NCI-H69 (cell line): ENCODE results near the gene ARHGAP5.
A peak's percentile ranks its signal among the peaks of the same experiment; 100 is the strongest.

ENCODE experiments used
- DNase-seq: peaks from one replicate; lab custom pipeline; 2025; lab: John Stamatoyannopoulos, UW

Gene ARHGAP5, protein sequence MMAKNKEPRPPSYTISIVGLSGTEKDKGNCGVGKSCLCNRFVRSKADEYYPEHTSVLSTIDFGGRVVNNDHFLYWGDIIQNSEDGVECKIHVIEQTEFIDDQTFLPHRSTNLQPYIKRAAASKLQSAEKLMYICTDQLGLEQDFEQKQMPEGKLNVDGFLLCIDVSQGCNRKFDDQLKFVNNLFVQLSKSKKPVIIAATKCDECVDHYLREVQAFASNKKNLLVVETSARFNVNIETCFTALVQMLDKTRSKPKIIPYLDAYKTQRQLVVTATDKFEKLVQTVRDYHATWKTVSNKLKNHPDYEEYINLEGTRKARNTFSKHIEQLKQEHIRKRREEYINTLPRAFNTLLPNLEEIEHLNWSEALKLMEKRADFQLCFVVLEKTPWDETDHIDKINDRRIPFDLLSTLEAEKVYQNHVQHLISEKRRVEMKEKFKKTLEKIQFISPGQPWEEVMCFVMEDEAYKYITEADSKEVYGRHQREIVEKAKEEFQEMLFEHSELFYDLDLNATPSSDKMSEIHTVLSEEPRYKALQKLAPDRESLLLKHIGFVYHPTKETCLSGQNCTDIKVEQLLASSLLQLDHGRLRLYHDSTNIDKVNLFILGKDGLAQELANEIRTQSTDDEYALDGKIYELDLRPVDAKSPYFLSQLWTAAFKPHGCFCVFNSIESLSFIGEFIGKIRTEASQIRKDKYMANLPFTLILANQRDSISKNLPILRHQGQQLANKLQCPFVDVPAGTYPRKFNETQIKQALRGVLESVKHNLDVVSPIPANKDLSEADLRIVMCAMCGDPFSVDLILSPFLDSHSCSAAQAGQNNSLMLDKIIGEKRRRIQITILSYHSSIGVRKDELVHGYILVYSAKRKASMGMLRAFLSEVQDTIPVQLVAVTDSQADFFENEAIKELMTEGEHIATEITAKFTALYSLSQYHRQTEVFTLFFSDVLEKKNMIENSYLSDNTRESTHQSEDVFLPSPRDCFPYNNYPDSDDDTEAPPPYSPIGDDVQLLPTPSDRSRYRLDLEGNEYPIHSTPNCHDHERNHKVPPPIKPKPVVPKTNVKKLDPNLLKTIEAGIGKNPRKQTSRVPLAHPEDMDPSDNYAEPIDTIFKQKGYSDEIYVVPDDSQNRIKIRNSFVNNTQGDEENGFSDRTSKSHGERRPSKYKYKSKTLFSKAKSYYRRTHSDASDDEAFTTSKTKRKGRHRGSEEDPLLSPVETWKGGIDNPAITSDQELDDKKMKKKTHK (N-terminal part only)

DNA sequence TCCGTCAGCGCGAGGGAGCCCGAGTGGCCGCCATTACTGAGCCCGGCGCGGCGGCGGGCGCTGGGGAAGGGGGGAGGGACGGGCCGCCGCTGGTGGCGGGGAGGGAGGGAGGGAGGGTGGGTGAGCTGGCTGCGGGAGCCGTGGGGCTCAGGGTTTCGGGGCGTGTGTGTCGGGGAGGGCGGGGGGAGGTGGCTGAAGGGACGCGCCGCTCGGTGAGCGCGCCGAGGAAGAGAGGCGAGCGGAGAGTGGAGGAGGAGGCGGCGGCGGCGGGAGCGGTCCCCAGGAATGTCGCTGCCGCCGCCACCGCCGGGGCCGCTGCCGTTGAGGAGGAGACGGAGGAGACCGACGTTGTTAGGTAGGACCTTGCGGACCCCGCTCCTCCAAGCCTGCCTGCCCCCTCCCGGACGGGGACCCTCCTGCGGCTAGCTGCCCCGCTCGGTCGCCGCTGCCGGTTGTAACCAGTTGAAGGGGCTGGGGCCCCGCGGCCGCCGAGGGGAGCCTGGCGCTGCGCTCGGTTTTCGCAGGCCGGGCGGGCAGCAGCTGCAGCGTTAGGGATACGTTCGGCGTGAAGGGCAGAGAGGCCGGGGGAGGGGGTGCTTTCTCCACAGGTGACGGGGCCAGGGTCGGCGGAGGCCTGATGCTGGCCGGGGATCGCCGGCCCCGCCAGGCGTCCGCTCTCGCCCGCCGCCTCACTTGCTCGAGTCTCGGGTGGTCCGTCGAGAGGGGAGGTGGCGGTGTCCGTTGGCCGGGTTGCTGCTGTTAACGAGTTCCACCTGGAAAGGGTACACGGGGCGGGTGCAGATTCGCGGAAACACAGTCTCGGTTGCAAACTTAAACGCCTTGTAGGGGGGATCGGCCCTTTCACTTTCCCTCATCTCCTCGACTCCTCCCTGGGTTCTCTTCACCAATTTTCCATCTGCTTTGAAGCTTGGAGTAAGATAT, at the start of gene ARHGAP5:
ARHGAP5 (plus strand) TSS at position 224 of the 942 bp plus-strand sequence. CDS start 13,366 bp downstream, outside the sequence.
- DNase-seq = peak; percentile 87

GRCh38 chr14:32028599-32028998, 48.5 kb upstream of the ARHGAP5 start:
- no peak for DNase-seq

DNA sequence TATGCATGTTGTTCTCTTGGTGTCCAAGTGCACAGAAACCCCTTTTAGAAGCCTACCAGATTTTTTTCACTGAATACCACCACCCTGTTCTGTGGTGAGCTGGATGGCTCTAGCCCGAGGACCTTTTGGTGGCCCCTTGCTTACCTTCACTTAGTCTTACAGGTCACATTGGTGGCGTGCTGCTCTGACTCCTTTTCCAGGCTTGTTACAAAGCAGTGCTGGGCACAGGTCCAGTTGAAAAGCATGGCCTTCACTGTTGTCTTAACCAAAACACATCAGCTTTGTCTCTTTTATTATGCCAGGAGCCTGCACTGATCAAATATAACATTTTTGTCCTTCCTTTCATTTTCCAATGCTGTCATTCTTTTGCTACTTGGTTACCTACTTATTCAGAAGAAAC, 43.6 kb upstream of the ARHGAP5 start:
- no peak for DNase-seq

DNA sequence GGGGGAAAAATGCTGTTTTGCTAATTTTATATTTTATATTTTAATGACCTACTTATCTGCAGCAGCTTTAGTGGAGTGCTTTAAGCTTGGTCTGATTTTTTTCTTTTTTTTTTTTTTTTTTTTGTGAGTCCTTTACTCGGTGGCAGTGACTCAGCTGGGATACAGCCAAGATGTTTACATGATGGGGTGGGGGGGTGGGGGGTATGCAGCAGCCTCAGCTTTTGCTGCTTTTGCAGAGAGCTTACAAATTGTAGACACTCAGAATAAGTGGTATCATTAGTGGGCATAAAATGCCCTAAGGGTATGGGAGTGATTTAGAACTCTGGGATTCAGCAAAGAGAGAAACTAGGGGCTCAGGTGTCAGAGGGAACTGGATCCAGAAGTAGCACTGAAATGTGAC, 38.2 kb upstream of the ARHGAP5 start:
- DNase-seq = peak; percentile 97

DNA sequence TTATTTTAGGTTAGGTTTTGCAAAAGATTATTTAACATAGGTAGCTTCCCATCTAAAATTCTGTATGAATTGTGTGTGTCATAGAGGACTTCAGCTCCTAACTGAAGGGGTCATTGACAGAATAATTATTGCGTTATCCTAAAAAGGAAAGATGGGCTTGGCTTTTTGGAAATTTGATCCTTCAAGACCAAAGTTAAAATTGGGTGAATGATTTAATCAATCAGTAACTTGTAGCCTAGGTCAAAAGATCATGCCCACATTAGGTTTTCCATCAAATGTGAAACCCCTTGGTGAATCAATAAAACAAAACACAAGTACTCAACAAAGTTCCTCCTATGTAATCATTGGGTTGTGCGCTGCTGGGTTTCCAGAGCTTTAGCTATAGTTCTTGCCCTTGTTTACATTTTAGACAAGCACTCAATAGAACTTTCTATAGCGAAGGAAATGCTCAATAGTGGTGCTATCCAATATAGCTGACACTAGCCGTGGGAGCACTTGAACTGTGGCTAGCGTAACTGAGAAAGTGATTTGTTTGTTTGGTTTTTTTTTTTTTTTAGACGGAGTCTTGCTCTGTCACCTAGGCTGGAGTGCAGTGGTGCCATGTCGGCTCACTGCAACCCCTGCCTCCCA, 37.6 kb upstream of the ARHGAP5 start:
- peak; percentile 76 for DNase-seq

DNA sequence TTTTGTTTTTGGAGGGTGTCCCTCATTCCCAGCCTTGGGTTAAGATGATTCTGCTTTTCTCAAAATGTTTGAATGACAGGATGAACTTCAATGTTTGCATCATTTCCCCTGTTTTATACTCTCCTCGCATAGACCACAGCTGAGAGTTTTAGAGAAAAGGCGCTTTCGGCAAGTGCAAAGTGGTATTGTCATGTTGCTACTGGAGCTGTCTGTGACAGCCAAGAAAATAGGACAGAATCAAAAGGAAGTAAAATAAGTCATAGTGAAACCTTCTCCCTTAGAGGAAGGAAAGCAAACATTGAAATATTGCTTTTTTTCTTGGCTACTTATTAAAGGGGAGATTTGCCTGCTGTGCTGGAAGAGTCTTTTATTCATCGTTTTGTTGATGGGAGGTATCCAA, 33.5 kb upstream of the ARHGAP5 start:
- DNase-seq = peak; percentile 57

GRCh38 chr14:32044454-32044853, 32.6 kb upstream of the ARHGAP5 start:
- peak; percentile 95 for DNase-seq

GRCh38 chr14:32047791-32048190, 29.3 kb upstream of the ARHGAP5 start:
- no peak for DNase-seq

- DNase-seq = peak; percentile 75
Observed at GRCh38 chr14:32049361-32050088, 27.6 kb upstream of the ARHGAP5 start.

- peak; percentile 65 for DNase-seq
Observed at GRCh38 chr14:32050878-32051277, 26.2 kb upstream of the ARHGAP5 start.

DNA sequence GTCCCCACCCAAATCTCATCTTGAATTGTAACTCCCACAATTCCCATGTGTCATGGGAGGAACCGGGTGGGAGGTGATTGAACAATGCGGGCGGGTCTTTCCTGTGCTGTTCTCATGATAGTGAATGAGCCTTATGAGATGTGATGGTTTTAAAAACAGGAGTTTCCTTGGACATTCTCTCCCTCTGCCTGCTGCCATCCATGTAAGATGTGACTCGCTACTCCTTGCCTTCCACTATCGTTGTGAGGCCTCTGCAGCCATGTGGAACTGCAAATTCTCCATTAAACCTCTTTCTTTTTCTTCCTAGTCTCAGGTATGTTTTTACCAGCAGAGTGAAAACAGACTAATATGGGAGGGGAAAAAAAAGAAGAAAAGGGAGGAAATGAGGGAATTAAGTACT, 22.6 kb upstream of the ARHGAP5 start:
- no peak for DNase-seq

- DNase-seq = no peak
Observed at GRCh38 chr14:32055175-32055574, 21.9 kb upstream of the ARHGAP5 start.

- no peak for DNase-seq
Observed at GRCh38 chr14:32059702-32060101, 17.4 kb upstream of the ARHGAP5 start.

DNA sequence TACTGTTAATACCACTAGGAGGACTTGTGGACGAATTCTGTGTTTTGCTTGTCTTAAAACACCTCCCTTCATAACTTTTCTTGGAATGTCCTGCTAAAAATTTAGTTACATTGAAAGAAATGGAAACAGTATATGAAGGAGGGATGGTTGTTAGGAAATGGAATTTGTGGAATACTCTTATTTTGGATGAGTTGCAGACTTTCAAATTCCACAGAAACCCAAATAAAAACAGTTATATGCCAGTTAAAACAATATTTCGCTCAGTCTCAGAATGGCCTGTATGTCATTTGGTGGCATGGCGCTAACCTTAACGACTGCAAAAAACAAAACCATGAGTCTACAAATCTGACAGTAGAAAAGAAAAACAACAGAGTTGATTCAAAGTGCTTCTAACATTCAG, 12.2 kb upstream of the ARHGAP5 start:
- no peak for DNase-seq

GRCh38 chr14:32068708-32069107, 8.4 kb upstream of the ARHGAP5 start:
- no peak for DNase-seq

DNA sequence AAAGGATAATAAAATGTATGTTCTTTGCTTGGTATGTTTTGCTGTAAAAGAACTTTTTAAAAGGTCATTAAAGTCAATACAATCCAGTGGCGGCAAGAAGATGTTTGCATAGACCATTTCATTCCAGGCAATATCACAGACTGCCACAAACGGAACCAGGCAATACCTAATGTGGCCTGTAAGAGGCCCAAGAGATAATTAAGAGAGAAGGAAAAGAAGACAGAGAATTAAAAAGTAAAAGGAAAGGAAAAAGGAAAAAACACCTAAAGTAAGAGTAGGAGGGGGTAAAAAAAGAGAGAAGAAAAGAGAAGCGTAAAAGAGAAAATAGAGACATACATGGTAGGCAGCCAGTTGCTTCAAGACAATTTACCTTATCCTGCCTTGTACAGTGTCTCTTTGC, 6.8 kb upstream of the ARHGAP5 start:
- DNase-seq = no peak

DNA sequence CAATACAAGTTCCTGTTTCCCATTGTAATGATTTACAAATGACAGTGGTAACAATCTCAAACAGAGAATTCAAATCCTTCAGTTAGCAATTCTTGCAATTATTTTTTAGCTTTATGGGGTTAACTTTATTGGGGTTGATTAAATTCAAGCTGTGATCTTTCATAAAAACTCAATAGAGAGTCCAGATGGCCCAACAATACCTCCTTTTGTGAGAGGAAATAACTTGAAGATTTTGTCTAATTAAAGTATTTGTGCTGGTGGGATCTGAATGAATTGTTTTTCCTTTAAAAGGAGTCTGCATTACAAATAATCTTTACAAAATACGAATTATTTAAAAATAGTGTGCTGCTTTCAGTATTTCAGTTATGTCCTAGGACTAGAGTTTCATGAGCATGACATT, 4.4 kb upstream of the ARHGAP5 start:
- peak; percentile 63 for DNase-seq

GRCh38 chr14:32073537-32074189, 3.4 kb upstream of the ARHGAP5 start:
- peak; percentile 89 for DNase-seq

DNA sequence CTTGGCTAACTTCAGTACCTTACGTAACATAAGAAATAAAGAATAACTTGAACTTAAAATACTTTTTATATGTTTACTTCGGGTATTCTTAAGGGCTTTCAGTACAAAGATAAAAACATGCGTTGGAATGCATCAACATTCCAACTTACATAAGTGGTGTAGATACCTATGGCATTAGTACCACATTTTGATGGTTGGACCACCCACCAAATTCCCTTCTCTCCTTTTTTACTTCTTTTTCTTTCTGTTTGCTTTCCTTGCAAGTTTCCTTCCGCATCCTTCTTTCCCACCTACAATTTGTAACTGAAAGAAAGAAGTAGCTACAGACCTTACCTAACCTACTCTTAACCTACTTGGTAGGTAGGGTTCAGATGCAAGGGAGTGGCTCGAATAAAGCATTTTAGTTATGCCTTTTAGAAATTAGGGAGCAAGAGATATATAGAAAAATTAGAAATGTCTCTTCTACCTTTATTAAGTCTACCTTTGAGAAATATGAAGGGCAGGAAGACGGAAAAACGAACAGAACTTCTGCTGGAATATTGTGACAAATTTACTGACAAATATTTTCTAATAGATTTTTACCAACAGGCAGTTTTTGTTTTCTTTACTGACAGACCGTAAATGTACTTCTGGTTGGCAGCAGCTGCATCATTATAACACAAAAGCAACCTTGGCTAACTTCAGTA, 2.1 kb upstream of the ARHGAP5 start:
- DNase-seq = no peak
